HCT116 (cell line): ENCODE measurements around the gene MICALL2. TPM values are rescaled to one million over a fixed set of nuclear protein-coding genes. Genes with fewer than 3 reads are reported as not detected.

Experiments used
- ATAC-seq: fragments of 200-7000 bp; cut with Tn5 transposase; 2 replicates; pipeline ENCODE4 v1.9.1; 2020; ENCODE audit warnings: mild to moderate bottlenecking, moderate library complexity
- BruUV-seq: library from RNA; stranded (reverse); fragments of 400-500 nt; replicated peaks from 2 replicates; lab custom pipeline; 2021; lab: Mats Ljungman, UMichigan
- CTCF ChIA-PET: fragments of 300-600 bp; sonication (Branson Sonifier 250); formaldehyde crosslinking; loops from one replicate; lab custom pipeline; 2021; ENCODE audit warnings: antibody characterized with exemption; lab: Charles Lee
- POLR2A ChIA-PET: fragments of 300-600, 350-600 bp; sonication (Branson Sonifier 250); formaldehyde crosslinking; loops from one replicate; lab custom pipeline; 2021; ENCODE audit warnings: antibody characterized with exemption; lab: Charles Lee
- RAD21 ChIA-PET, 2 experiments: fragments of 300-600 bp; sonication (Branson Sonifier 250); formaldehyde crosslinking; loops; one replicate each; lab custom pipeline; 2023; ENCODE audit warnings: low total read pairs in 2 of 2; ENCODE audit not compliant: uncharacterized antibody in 2 of 2, unreplicated experiment in 2 of 2, low non-redundant PET in 1 of 2; lab: Charles Lee
- DNase-seq: peaks from one replicate; pipeline ENCODE4 v3.0.0-alpha.2; 2010; ENCODE audit warnings: low read depth, low spot score
- H2AFZ ChIP-seq: fragments of 200-600 bp; shearing (Covaris generic), sonication (generic); 2 replicates; pipeline ENCODE4 v1.6.1; 2017; ENCODE audit warnings: low read depth, mixed run types, mixed read lengths, antibody characterized with exemption, low read length; ENCODE audit not compliant: poor library complexity, severe bottlenecking
- H3K27ac ChIP-seq: 2 replicates; pipeline ENCODE4 v1.5.1; 2012; ENCODE audit warnings: low read depth, low read length
- H3K27me3 ChIP-seq: fragments of 200-600 bp; sonication (generic); 2 replicates; pipeline ENCODE4 v1.6.1; 2016; ENCODE audit warnings: mixed run types, low read length, mixed read lengths; ENCODE audit not compliant: insufficient read depth
- H3K36me3 ChIP-seq, 2 experiments: fragments of 200-500 bp in 1 of 2; fragments of 200-600 bp in 1 of 2; sonication (Bioruptor generic) in 1 of 2; sonication (generic) in 1 of 2; 2 replicates each; pipeline versions ENCODE4 v1.5.1 to v1.6.1; 2014 to 2016; ENCODE audit warnings: low read length in 2 of 2, inconsistent platforms in 1 of 2, mixed read lengths in 1 of 2, mixed run types in 1 of 2; ENCODE audit not compliant: insufficient read depth in 2 of 2, control insufficient read depth in 1 of 2
- H3K4me1 ChIP-seq, 2 experiments: fragments of 200-600 bp in 1 of 2; sonication (generic) in 1 of 2; 2 replicates each; pipeline versions ENCODE4 v1.5.1 to v1.6.1; 2012 to 2017; ENCODE audit warnings: low read length in 2 of 2, inconsistent platforms in 1 of 2, mild to moderate bottlenecking in 1 of 2, mixed read lengths in 1 of 2, mixed run types in 1 of 2, moderate library complexity in 1 of 2; ENCODE audit not compliant: insufficient read depth in 2 of 2, control insufficient read depth in 1 of 2
- H3K4me2 ChIP-seq: fragments of 200-600 bp; sonication (generic); 2 replicates; pipeline ENCODE4 v1.6.1; 2017; ENCODE audit warnings: mixed run types, low read length, mixed read lengths
- H3K4me3 ChIP-seq, 2 experiments: fragments of 200-600 bp in 1 of 2; sonication (generic) in 1 of 2; replicated peaks in 1 of 2; 2 replicates each; pipeline ENCODE4 v1.5.1; 2011 to 2016; ENCODE audit warnings: low read length in 2 of 2, control low read depth in 1 of 2, low read depth in 1 of 2, mild to moderate bottlenecking in 1 of 2, mixed read lengths in 1 of 2, mixed run types in 1 of 2
- H3K79me2 ChIP-seq: fragments of 200-600 bp; sonication (generic); 2 replicates; pipeline ENCODE4 v1.6.1; 2017; ENCODE audit warnings: mild to moderate bottlenecking, mixed run types, low read length, moderate library complexity, mixed read lengths; ENCODE audit not compliant: insufficient read depth
- H3K9ac ChIP-seq: fragments of 200-600 bp; sonication (generic); 2 replicates; pipeline ENCODE4 v1.6.1; 2016; ENCODE audit warnings: low read length, mixed read lengths
- H3K9me2 ChIP-seq: fragments of 200-600 bp; sonication (generic), shearing (Covaris generic); 2 replicates; pipeline ENCODE4 v1.6.1; 2017; ENCODE audit warnings: mixed run types, mild to moderate bottlenecking, moderate library complexity; ENCODE audit not compliant: insufficient read depth
- H3K9me3 ChIP-seq, 2 experiments: fragments of 200-500 bp in 1 of 2; fragments of 200-600 bp in 1 of 2; sonication (Bioruptor generic) in 1 of 2; sonication (generic) in 1 of 2; 2 replicates each; pipeline ENCODE4 v1.6.1; 2014 to 2017; ENCODE audit warnings: low read length in 2 of 2, mixed read lengths in 2 of 2, inconsistent platforms in 1 of 2, low read depth in 1 of 2, mild to moderate bottlenecking in 1 of 2, mixed run types in 1 of 2, moderate library complexity in 1 of 2; ENCODE audit not compliant: control insufficient read depth in 1 of 2, insufficient read depth in 1 of 2
- H4K20me1 ChIP-seq: fragments of 200-600 bp; sonication (generic), shearing (Covaris generic); 2 replicates; pipeline ENCODE4 v1.6.1; 2017; ENCODE audit warnings: mixed run types, mild to moderate bottlenecking, moderate library complexity; ENCODE audit not compliant: insufficient read depth
- CBX3 ChIP-seq: IDR thresholded peaks from 2 replicates; pipeline ENCODE4 v1.6.1; 2012; ENCODE audit warnings: low read depth
- CEBPB ChIP-seq: IDR thresholded peaks from 2 replicates; pipeline ENCODE4 v1.6.1; 2012; ENCODE audit warnings: low read depth
- EGR1 ChIP-seq: IDR thresholded peaks from 2 replicates; pipeline ENCODE4 v1.6.1; 2012; ENCODE audit warnings: low read depth
- EZH2 ChIP-seq: fragments of 200-600 bp; sonication (generic); IDR thresholded peaks from 2 replicates; pipeline ENCODE4 v1.6.1; 2017; ENCODE audit warnings: antibody characterized with exemption, mixed run types
- EZH2phosphoT487 ChIP-seq: fragments of 200-600 bp; IDR thresholded peaks from 2 replicates; pipeline ENCODE4 v1.6.1; 2018; ENCODE audit warnings: antibody characterized with exemption, borderline replicate concordance
- FOSL1 ChIP-seq: IDR thresholded peaks from 2 replicates; pipeline ENCODE4 v1.6.1; 2012; ENCODE audit warnings: low read depth
- JUND ChIP-seq: IDR thresholded peaks from 2 replicates; pipeline ENCODE4 v1.6.1; 2012
- POLR2A ChIP-seq: IDR thresholded peaks from 2 replicates; pipeline ENCODE4 v1.7.0; 2011; ENCODE audit warnings: borderline replicate concordance; ENCODE audit not compliant: insufficient read depth, insufficient read length; ENCODE audit errors: extremely low read depth
- RAD21 ChIP-seq: IDR thresholded peaks from 2 replicates; pipeline ENCODE4 v1.6.1; 2012; ENCODE audit warnings: low read depth, mild to moderate bottlenecking
- SRF ChIP-seq: IDR thresholded peaks from 2 replicates; pipeline ENCODE4 v1.6.1; 2012; ENCODE audit warnings: low read depth
- TCF7L2 ChIP-seq: IDR thresholded peaks from 2 replicates; pipeline ENCODE4 v1.7.0; 2011; ENCODE audit warnings: borderline replicate concordance, inconsistent platforms; ENCODE audit not compliant: insufficient read depth, insufficient read length; ENCODE audit errors: extremely low read depth
- YY1 ChIP-seq: IDR thresholded peaks from 2 replicates; pipeline ENCODE4 v1.6.1; 2011; ENCODE audit warnings: low read length, low read depth, moderate library complexity, mild to moderate bottlenecking; ENCODE audit not compliant: insufficient replicate concordance; ENCODE audit errors: extremely low read depth
- ZFX ChIP-seq: fragments of 450-650 bp; IDR thresholded peaks from 2 replicates; pipeline ENCODE4 v1.6.1; 2017
- ZNF274 ChIP-seq: fragments of 200-500 bp; sonication (Bioruptor generic); IDR thresholded peaks from 2 replicates; pipeline ENCODE4 v1.6.1; 2014; ENCODE audit warnings: mild to moderate bottlenecking, low read depth, low read length, inconsistent platforms
- intact Hi-C: fragments of 100-400 bp; cut with micrococcal nuclease; formaldehyde crosslinking; loops from 2 replicates; pipeline ENCODE4 v1.10.0; 2022
- total RNA-seq: library from RNA; stranded (reverse); gene quantifications from one replicate; pipeline ENCODE4 v1.2.1, GENCODE V29; 2021; ENCODE audit not compliant: unreplicated experiment
- TF ChIP-seq, protein P1 (sequence below): IDR thresholded peaks from 2 replicates; pipeline ENCODE4 v1.6.1; 2012
- TF ChIP-seq, protein P2 (sequence below): IDR thresholded peaks from 2 replicates; pipeline ENCODE4 v1.6.1; 2012; ENCODE audit warnings: low read depth
- TF ChIP-seq, protein P3 (sequence below): IDR thresholded peaks from 2 replicates; pipeline ENCODE4 v1.6.1; 2011; ENCODE audit warnings: mild to moderate bottlenecking, low read length, moderate library complexity; ENCODE audit not compliant: insufficient replicate concordance; ENCODE audit errors: extremely low read depth
- TF ChIP-seq, protein P4 (sequence below): IDR thresholded peaks from 2 replicates; pipeline ENCODE4 v1.6.1; 2012

The MICALL2 gene
- total RNA-seq, 1 experiment from 2014 or later: 60.7 TPM

DNA sequence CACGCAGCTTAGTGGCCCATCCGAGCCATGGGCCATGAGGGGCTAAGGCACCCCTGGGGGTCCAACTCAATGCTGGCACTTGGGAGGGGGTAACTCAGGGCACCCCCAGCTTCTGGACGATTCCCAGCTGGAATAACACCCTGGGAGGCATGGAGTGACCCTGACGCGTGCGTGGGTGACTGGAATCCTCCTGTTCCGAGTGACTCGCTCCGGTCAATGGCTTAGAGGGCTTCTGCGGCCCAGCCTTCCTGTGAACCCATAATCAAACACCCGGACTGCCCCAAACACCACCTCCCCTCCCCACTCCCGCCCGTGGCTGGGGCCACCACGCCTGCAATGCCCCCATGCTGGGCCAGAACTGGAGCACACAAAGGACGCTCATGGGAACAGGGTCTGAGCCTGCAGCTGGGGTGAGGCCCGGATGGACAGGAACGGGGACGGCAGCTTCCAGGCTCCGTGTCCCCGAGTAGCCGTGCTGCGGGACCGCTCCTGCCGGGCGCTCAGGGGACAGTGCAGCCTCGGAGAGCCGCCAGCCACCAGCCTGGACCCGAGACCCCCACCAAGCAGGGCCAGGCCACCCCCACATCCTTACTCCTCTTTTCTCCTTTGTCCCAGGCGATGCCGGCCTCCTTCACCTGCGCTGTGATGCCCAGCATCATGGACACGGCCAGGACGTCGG is 36.4 kb upstream of the MICALL2 start:
- no peaks in the 10 kb centered on the region for H3K27me3 ChIP-seq
- H3K79me2 ChIP-seq: peaks cover 5% of the 10 kb centered on the region; the same call in 1 of the 2 replicates
- RAD21 ChIA-PET: no interaction called here
- TF ChIP-seq ZNF274 (no peak), SRF (no peak), FOSL1 (no peak), EZH2 (no peak), YY1 (no peak), TCF7L2 (no peak), ZFX (no peak), EZH2phosphoT487 (no peak), POLR2A (no peak), RAD21 (no peak), CBX3 (no peak), JUND (no peak), EGR1 (no peak), CEBPB (no peak)
- TF ChIP-seq, protein P1, sequence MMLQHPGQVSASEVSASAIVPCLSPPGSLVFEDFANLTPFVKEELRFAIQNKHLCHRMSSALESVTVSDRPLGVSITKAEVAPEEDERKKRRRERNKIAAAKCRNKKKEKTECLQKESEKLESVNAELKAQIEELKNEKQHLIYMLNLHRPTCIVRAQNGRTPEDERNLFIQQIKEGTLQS: no peak
- TF ChIP-seq, protein P2, sequence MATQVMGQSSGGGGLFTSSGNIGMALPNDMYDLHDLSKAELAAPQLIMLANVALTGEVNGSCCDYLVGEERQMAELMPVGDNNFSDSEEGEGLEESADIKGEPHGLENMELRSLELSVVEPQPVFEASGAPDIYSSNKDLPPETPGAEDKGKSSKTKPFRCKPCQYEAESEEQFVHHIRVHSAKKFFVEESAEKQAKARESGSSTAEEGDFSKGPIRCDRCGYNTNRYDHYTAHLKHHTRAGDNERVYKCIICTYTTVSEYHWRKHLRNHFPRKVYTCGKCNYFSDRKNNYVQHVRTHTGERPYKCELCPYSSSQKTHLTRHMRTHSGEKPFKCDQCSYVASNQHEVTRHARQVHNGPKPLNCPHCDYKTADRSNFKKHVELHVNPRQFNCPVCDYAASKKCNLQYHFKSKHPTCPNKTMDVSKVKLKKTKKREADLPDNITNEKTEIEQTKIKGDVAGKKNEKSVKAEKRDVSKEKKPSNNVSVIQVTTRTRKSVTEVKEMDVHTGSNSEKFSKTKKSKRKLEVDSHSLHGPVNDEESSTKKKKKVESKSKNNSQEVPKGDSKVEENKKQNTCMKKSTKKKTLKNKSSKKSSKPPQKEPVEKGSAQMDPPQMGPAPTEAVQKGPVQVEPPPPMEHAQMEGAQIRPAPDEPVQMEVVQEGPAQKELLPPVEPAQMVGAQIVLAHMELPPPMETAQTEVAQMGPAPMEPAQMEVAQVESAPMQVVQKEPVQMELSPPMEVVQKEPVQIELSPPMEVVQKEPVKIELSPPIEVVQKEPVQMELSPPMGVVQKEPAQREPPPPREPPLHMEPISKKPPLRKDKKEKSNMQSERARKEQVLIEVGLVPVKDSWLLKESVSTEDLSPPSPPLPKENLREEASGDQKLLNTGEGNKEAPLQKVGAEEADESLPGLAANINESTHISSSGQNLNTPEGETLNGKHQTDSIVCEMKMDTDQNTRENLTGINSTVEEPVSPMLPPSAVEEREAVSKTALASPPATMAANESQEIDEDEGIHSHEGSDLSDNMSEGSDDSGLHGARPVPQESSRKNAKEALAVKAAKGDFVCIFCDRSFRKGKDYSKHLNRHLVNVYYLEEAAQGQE: no peak
- TF ChIP-seq, protein P3, sequence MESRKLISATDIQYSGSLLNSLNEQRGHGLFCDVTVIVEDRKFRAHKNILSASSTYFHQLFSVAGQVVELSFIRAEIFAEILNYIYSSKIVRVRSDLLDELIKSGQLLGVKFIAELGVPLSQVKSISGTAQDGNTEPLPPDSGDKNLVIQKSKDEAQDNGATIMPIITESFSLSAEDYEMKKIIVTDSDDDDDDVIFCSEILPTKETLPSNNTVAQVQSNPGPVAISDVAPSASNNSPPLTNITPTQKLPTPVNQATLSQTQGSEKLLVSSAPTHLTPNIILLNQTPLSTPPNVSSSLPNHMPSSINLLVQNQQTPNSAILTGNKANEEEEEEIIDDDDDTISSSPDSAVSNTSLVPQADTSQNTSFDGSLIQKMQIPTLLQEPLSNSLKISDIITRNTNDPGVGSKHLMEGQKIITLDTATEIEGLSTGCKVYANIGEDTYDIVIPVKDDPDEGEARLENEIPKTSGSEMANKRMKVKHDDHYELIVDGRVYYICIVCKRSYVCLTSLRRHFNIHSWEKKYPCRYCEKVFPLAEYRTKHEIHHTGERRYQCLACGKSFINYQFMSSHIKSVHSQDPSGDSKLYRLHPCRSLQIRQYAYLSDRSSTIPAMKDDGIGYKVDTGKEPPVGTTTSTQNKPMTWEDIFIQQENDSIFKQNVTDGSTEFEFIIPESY: no peak
- TF ChIP-seq, protein P4, sequence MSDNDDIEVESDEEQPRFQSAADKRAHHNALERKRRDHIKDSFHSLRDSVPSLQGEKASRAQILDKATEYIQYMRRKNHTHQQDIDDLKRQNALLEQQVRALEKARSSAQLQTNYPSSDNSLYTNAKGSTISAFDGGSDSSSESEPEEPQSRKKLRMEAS: no peak
- H3K9me3 ChIP-seq: no peaks in the 10 kb centered on the region
- H3K27ac ChIP-seq: no peak overlapping the region
- H3K36me3 ChIP-seq: peaks cover 15 to 19% of the 10 kb centered on the region in 2 experiments; a peak in 3 of 4 replicates
- H4K20me1 ChIP-seq: no peaks in the 10 kb centered on the region
- H2AFZ ChIP-seq: no peak overlapping the region
- H3K9ac ChIP-seq: no peak overlapping the region
- no peaks in the 10 kb centered on the region for H3K4me1 ChIP-seq
- intact Hi-C loops: no loop called here
- POLR2A ChIA-PET: no interaction called here
- no TSS peak for BruUV-seq
- no peak for ATAC-seq
- H3K4me2 ChIP-seq: no peak overlapping the region
- no peak for DNase-seq
- H3K4me3 ChIP-seq: no peak overlapping the region
- H3K9me2 ChIP-seq: no peaks in the 10 kb centered on the region
- CTCF ChIA-PET: no interaction called here
